Hepatocyte (in vitro differentiated cells): ENCODE measurements around the gene NCBP3.

Experiments
- CTCF ChIP-seq: fragments of 200-600 bp; sonication (generic); IDR thresholded peaks from 2 replicates; pipeline ENCODE4 v1.5.1; 2016; ENCODE audit warnings: antibody characterized with exemption, mild to moderate bottlenecking; ENCODE audit not compliant: poor library complexity
- EZH2 ChIP-seq: fragments of 200-600 bp; sonication (generic); IDR thresholded peaks from 2 replicates; pipeline ENCODE4 v1.6.1; 2016; ENCODE audit warnings: antibody characterized with exemption, mild to moderate bottlenecking, borderline replicate concordance

DNA sequence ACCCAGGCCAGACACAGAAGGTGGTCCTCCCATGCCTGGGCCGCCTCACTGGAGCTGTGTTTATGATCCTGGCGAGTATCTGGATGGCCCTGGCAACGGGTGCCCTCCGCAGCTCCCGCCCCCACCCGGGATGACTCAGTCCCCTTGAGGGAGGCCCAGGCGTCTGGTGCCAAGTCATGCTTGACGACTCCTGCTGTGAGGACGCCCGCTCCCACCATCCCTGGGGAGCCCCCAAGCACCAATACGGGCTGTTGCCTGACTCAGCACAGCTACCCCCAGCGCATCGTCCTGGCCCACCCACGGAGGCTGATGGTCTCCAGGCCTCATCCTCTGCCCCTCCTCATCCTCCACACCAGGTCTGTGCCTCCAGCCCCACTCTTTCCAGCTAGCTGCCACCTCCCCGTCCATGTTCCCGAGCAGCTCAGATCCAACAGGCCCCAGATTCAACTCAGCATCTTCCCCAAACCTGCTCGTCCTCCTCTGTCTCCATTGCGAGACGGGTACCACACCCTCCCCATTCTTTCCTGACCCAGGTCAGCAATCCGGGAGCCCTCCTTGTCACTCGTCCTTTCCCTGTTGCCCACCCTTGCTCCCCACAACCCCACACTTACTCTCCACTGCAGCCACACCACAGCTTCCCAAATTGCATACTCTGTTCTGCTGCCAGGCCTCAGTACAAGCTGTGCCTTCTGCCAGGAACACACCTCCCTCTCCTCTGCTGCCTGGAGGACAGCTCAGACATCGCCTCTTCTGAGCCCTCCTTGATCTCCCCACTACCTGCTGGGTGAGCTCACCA, 44.2 kb upstream of the NCBP3 start:
- no peak for TF ChIP-seq CTCF
- no peak for TF ChIP-seq EZH2
